ES-I3 (cell line): ENCODE results near the gene CHCHD4.
A peak's percentile ranks its signal among the peaks of the same experiment; 100 is the strongest.

Source experiments
- H3K36me3 ChIP-seq: 2 replicates; pipeline ENCODE4 v1.6.1; 2013; ENCODE audit warnings: mild to moderate bottlenecking, low read length, control low read depth, moderate library complexity; ENCODE audit not compliant: insufficient read depth
- H3K4me1 ChIP-seq: 2 replicates; pipeline ENCODE4 v1.6.1; 2013; ENCODE audit warnings: mild to moderate bottlenecking, control low read depth, low read length; ENCODE audit not compliant: insufficient read depth
- H3K9ac ChIP-seq: 2 replicates; pipeline ENCODE4 v1.6.1; 2013; ENCODE audit warnings: low read depth, mild to moderate bottlenecking, low read length, moderate library complexity
- H3K9me3 ChIP-seq: 2 replicates; pipeline ENCODE4 v1.6.1; 2013; ENCODE audit warnings: mild to moderate bottlenecking, low read length, moderate library complexity; ENCODE audit not compliant: control insufficient read depth, insufficient read depth

The CHCHD4 gene

GRCh38 chr3:14134291-14134690 lies 9.6 kb upstream of the CHCHD4 start:
- Histone ChIP-seq H3K36me3 (peaks cover 14% of the 10 kb centered on the region), H3K4me1 (no peaks in the 10 kb centered on the region), H3K9me3 (no peaks in the 10 kb centered on the region), H3K9ac (no peak overlapping the region)

- Histone ChIP-seq H3K4me1 (no peaks in the 10 kb centered on the region), H3K36me3 (peaks cover 16% of the 10 kb centered on the region), H3K9me3 (no peaks in the 10 kb centered on the region), H3K9ac (no peak overlapping the region)
Observed at GRCh38 chr3:14133876-14134275, 9.2 kb upstream of the CHCHD4 start.

DNA sequence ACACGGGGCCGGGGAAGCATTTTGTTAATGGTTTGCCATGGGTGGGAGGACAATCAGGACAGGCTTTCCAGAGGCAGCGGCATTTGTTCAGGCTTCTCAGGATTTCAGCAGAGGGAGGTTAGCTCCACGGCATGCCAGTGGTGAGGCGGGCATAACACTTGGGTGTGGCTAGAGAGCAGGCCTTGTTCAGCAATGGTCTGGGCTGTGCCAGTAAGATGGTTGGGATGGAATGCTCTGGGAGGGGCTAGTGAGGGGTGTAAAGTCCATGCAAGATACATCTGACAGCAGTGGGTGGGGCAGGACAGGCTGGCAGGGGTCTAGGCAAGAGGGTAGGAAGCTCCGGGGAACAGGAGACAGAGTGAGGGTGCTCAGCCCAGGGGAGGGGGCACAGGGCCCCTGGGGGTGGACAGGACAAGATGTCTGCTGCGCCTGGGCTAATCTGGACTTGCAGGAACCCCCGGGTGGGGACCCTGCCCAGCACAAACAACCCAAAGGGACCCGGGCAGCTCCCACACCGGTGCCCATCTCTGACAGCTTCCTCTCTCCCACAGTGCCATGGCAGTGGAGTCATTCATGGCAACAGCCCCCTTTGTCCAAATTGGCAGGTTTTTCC lies 8.6 kb upstream of the CHCHD4 start:
- Histone ChIP-seq H3K4me1 (no peaks in the 10 kb centered on the region), H3K9ac (no peak overlapping the region), H3K9me3 (no peaks in the 10 kb centered on the region), H3K36me3 (peaks cover 19% of the 10 kb centered on the region)

GRCh38 chr3:14132689-14133088 lies 8.0 kb upstream of the CHCHD4 start:
- Histone ChIP-seq H3K9ac (no peak overlapping the region), H3K9me3 (no peaks in the 10 kb centered on the region), H3K4me1 (no peaks in the 10 kb centered on the region), H3K36me3 (peaks cover 19% of the 10 kb centered on the region)

- Histone ChIP-seq H3K9me3 (no peaks in the 10 kb centered on the region), H3K9ac (no peak overlapping the region), H3K4me1 (no peaks in the 10 kb centered on the region), H3K36me3 (peaks cover 19% of the 10 kb centered on the region)
Observed at GRCh38 chr3:14132120-14132519, 7.5 kb upstream of the CHCHD4 start.

DNA sequence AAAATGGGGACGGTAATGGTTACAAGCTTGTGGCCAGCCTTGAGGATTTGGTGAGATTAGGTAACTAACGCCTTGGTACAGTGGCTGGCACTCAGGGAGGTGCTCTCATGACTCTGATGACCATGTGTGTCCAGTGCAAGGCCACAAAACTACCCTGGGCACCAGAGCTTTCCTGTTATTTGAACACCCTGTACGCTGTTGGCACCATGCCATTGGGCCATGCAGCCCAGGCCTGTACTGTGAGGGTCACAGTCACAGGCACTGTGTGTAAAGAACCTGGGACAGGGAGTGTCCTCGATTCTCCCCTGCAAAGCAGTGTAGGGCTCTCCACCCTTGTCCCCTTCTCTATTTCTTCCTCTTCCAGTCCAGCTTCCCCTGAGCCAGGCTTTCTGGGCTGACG lies 6.5 kb upstream of the CHCHD4 start:
- H3K9ac ChIP-seq, result no peak overlapping the region
- H3K36me3 ChIP-seq, result peaks cover 19% of the 10 kb centered on the region
- H3K4me1 ChIP-seq, result peaks cover 8% of the 10 kb centered on the region
- no peaks in the 10 kb centered on the region for H3K9me3 ChIP-seq

GRCh38 chr3:14130707-14131106 lies 6.0 kb upstream of the CHCHD4 start:
- no peak overlapping the region for H3K9ac ChIP-seq
- H3K36me3 ChIP-seq, result peaks cover 19% of the 10 kb centered on the region
- peaks cover 10% of the 10 kb centered on the region for H3K4me1 ChIP-seq
- no peaks in the 10 kb centered on the region for H3K9me3 ChIP-seq

- H3K9ac ChIP-seq, result no peak overlapping the region
- H3K36me3 ChIP-seq, result peaks cover 19% of the 10 kb centered on the region
- peaks cover 10% of the 10 kb centered on the region for H3K4me1 ChIP-seq
- H3K9me3 ChIP-seq, result no peaks in the 10 kb centered on the region
Observed at GRCh38 chr3:14130230-14130629, 5.6 kb upstream of the CHCHD4 start.

DNA sequence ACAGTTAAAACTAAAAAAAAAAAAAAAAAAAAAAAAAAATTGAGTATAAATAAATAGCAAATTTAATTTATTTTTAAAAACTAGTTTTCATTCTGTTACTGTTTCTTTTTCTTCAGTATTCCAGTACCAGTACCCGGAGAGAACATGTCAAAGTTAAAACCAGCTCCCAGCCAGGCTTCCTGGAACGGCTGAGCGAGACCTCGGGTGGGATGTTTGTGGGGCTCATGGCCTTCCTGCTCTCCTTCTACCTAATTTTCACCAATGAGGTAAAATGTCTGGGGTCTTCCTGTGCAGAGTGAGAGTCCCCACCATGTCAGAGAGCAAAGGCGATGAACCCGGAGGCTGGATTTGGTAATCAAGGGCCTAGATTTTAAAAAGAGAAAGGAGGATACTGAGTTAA lies 4.6 kb upstream of the CHCHD4 start:
- H3K9ac ChIP-seq, result no peak overlapping the region
- peaks cover 12% of the 10 kb centered on the region for H3K36me3 ChIP-seq
- peaks cover 10% of the 10 kb centered on the region for H3K4me1 ChIP-seq
- no peaks in the 10 kb centered on the region for H3K9me3 ChIP-seq

DNA sequence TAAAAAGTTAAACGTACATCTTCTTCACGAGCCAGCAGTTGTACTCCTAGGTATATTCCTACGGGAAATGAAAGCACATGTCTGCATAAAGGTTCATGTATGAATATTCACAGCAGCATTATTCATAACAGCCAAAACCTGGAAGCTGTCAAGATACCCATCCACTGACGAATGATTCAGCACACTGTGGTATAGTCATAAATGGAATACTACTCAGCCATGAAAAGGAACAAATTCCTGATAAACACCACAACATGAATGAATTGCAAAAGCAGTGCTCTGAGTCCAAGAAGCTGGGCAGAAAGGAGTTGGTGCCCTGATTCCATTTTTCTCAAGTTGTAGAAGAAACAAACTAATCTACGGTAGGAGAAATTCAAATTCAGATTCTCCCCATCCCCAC lies 4.1 kb upstream of the CHCHD4 start:
- no peak overlapping the region for H3K9ac ChIP-seq
- peaks cover 12% of the 10 kb centered on the region for H3K36me3 ChIP-seq
- no peaks in the 10 kb centered on the region for H3K9me3 ChIP-seq
- peaks cover 10% of the 10 kb centered on the region for H3K4me1 ChIP-seq

DNA sequence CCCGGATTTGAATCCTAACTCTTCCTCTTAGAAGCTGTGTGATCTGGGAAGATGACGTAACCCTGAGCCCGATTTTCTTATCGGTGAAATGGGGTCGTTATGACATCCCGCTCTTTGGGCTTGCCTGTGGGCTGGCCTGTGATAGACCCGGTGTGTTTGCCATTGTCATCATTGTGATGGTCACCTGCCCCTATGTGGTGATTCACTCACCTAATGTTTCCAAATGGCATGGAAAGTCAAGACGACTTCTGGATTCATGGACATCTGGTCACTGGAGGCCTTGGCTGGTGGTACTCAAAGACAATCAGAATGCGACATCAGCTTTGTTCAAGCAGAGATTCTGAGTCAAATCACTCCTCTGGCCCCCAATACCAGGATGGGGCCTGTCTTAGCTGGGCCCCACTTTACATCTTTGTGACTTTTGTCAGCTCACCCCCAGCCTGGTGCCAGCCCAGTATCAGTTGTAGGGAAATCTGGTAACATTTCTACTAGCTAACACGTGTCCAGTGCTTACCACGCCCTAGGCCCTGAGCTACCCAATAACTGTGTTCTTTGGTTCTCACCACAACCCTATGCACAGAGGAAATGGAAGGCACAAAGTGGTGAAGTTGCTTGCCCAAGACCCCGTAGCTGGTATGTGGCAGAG lies 3.0 kb upstream of the CHCHD4 start:
- Histone ChIP-seq H3K9me3 (no peaks in the 10 kb centered on the region), H3K36me3 (peaks cover 12% of the 10 kb centered on the region), H3K9ac (no peak overlapping the region), H3K4me1 (peaks cover 16% of the 10 kb centered on the region)

DNA sequence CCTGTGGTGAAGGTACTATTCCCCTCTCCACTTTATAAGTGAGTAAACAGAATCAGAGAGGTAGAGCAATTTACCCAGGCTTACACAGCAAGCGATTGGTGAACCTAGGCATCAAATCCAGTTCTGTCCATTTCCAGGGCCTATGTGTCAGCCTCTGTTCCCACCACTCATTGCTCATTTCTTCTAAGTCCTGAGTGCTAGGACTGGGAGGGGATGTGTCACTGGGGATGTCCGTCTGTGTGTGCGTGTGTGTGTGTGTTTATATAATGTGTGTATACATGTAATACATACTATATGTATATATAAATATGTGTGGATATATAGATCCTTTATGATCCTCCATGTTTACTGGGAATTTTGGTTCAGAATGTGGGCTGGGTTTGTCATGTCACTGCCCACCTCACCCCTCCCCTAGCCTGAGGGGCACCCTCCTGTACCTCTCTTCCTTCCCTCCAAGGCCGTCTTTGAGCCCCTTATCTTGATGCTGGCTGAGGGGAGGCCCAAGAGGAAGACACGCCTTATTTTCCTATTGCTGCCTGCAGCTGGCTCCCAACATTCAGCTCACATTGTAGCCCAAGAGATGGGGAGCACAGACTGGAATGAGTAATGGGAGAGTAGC lies 2.3 kb upstream of the CHCHD4 start:
- no peak overlapping the region for H3K9ac ChIP-seq
- H3K36me3 ChIP-seq, result peaks cover 12% of the 10 kb centered on the region; the same call in 1 of the 2 replicates
- no peaks in the 10 kb centered on the region for H3K9me3 ChIP-seq
- H3K4me1 ChIP-seq, result peaks cover 22% of the 10 kb centered on the region

- Histone ChIP-seq H3K9ac (peak overlapping the region; percentile 74), H3K9me3 (no peaks in the 10 kb centered on the region), H3K4me1 (peaks cover 25% of the 10 kb centered on the region), H3K36me3 (peaks cover 11% of the 10 kb centered on the region; the same call in 1 of the 2 replicates)
Observed at GRCh38 chr3:14126017-14126886, 1.6 kb upstream of the CHCHD4 start.

GRCh38 chr3:14125193-14126016 lies 735 bp upstream of the CHCHD4 start:
- Histone ChIP-seq H3K9ac (peak overlapping the region; percentile 74), H3K36me3 (peaks cover 8% of the 10 kb centered on the region; the same call in 1 of the 2 replicates), H3K4me1 (peaks cover 26% of the 10 kb centered on the region), H3K9me3 (no peaks in the 10 kb centered on the region)
